ENCODE data around the gene EFCAB14.
"Not testable (repeated sequence)": the region's sequence is repeated elsewhere in the genome, so short reads cannot be mapped to it uniquely, and the experiment has no call there.

The EFCAB14 gene

DNA sequence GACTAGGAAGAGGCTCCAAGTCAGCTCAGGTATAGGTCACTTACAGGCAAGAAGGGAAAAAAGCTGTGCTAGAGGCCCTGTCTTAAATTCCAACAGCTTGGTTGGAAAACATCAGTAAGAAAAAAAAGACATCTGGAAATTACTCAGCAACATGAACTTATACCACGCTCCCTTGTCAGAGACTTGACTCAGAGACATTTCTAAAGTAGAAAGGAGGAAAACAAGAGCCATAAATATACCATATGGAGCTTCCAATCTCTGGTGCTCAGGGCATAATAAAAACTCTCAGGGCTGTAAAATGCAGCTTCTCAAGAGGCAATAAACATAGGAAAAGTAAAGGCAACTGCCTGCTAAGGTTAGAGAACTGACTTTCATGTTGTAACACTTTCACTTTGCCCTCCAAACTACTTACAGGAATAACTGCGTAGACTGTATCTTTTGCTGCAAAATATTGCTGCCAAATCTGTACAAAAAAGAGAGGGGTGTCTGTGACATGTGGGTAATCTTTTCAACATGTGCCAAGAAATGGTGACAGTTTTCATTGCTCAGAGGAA is 65.4 kb downstream of the EFCAB14 start:
- DNase-seq (ENCODE audit: low read depth in 2 of 2): no peak

DNA sequence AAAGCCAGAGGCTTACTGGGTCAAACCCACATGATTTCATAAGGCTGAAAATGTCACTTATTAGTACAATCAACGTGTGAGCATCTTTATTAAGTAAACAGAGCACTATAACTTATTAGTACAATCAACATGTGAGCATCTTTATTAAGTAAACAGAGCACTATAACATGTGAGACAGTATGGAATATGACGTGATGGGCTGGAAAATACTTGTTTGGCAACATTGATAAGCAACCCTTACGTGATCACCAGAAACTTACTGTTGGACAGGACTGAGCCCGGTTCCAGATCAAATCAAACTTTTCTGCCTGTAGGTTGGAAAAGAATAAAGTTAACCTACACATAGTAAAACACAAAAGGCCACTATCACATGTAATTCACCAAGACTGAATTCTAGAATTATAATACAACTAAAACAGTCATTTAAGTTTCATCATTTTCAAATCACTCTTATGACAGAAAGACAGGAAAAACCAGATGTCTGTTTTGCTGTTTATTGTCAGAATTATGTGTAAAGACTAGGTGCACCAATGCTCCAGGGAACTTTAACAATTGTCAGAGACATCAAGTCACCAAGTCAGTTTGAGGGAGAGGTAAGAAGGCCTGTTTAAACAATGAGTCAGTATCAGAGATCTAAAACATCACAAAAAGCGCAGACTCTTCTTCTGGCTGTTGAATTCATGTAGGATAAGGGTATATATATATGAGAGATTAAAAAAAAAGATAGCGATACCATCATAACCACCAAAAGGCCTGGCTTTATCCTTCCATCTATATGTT is 66.4 kb downstream of the EFCAB14 start:
- no peak for DNase-seq (ENCODE audit: low read depth in 2 of 2)

DNA sequence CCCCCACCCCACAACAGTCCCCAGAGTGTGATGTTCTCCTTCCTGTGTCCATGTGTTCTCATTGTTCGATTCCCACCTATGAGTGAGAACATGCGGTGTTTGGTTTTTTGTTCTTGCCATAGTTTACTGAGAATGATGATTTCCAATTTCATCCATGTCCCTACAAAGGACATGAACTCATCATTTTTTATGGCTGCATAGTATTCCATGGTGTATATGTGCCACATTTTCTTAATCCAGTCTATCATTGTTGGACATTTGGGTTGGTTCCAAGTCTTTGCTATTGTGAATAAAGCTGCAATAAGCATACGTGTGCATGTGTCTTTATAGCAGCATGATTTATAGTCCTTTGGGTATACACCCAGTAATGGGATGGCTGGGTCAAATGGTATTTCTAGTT is 67.8 kb downstream of the EFCAB14 start:
- DNase-seq (ENCODE audit: low read depth in 2 of 2): not testable (repeated sequence)

- DNase-seq (ENCODE audit: low read depth in 2 of 2): no peak
These were observed 68.4 kb downstream of the EFCAB14 start for GRCh38 chr1:46650491-46650890.

DNA sequence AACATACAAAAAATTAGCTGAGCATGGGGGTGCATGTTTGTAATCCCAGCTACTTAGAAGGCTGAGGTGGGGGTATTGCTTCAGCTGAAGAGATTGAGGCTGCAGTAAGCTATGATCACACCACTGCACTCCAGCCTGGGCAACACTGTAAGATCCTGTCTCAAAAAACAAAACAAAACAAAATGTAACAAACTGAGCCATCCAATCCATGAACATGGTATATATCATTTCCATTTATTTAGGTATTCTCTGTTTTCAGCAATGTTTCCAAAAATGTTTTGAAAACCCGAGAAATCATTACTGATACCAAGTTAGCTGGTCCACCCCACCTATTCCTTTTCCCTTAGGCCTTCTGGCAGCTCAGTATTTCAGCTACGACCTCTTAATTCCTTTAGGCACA is 69.2 kb downstream of the EFCAB14 start:
- DNase-seq (ENCODE audit: low read depth in 2 of 2): no peak

GRCh38 chr1:46647611-46648010 is 71.3 kb downstream of the EFCAB14 start:
- no peak for DNase-seq (ENCODE audit: low read depth in 2 of 2)

DNA sequence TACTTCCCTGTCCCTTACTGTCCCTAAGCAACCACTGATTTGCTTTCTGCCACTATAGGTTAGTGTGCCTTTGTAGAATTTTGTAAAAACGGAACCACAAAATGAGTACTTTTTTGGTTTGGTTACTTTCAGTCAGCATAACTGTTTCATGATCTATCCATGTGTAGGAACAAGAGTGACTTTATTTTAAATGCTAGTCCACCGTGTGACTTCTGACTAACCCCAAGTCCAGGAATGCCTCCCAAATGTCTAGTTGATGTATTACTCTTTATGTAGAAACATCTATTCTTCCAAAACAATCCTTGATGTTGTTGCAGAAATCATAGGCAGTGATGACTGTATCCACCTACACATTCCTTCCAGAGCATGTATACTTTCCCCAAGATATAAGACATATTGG is 72.1 kb downstream of the EFCAB14 start:
- no peak for DNase-seq (ENCODE audit: low read depth in 2 of 2)

DNA sequence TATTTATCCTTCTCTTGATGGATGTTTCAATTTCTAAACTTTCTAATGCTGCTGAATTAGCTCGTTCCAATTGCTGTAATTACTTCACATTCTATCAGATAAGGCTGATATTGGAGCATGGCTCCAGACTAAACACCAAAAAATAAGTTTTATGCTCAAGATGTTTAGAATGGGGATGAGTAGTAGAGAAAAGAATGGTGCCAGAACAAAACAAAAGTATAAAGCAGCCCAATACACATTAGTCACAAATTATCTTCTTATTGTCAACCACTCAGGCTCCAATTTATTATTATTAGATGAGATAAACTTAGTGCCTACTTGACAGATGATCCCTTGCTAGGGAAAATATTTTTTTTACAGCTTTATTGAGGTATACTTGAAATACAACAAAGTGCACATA is 72.6 kb downstream of the EFCAB14 start:
- DNase-seq (ENCODE audit: low read depth in 2 of 2): no peak

GRCh38 chr1:46645815-46646214 is 73.1 kb downstream of the EFCAB14 start:
- no peak for DNase-seq (ENCODE audit: low read depth in 2 of 2)

- DNase-seq (ENCODE audit: low read depth in 2 of 2): no peak
These were observed 75.5 kb downstream of the EFCAB14 start for GRCh38 chr1:46643368-46643775.

- no peak for DNase-seq (ENCODE audit: low read depth in 2 of 2)
These were observed 76.7 kb downstream of the EFCAB14 start for GRCh38 chr1:46642115-46642680.

DNA sequence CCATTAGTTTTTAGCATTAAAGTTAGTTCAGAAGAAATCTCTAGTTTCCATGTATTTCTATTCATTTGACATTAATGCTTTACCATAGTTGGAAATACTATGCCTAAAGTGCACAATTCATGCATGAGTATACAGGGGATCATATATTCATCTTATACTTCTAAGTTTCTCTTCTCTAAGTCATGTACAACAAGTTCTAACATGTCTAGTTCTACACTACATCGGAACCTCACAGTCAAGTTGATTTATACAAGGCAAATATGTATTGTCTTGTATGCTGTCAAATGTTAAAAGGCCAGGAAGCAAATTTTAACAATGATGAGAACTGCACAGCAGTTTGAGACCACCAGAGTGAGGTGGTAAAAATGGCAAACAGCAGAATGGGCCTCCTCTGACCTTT is 79.4 kb downstream of the EFCAB14 start:
- DNase-seq (ENCODE audit: low read depth in 2 of 2): no peak

GRCh38 chr1:46638921-46639320 is 80.0 kb downstream of the EFCAB14 start:
- no peak for DNase-seq (ENCODE audit: low read depth in 2 of 2)

GRCh38 chr1:46637444-46638083 is 81.3 kb downstream of the EFCAB14 start:
- no peak for DNase-seq (ENCODE audit: low read depth in 2 of 2)

DNA sequence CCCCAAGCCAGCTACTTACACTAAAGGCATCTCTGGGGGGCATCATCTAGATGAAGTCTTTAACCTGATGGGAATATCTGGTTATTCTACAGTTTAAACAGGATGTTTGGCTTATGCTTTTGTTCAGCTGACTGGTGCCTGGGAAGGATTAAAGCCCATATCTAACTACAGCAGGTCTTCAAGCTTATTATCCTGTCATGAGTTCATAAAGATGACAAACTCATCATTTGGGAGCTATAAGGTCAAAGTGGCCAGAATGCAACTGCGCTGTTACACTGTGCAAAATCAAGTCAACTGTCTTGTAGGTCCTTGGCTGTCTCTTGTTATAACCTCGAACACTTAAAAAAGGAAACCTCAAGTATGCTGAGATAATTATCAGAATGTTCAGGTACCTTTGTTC is 83.7 kb downstream of the EFCAB14 start:
- DNase-seq (ENCODE audit: low read depth in 2 of 2): no peak

GRCh38 chr1:46630719-46631118 is 88.2 kb downstream of the EFCAB14 start:
- DNase-seq (ENCODE audit: low read depth in 2 of 2): no peak
